HepG2 (cell line): ENCODE results near the gene MED13.

ENCODE experiments used
- FOXA1 ChIP-seq, 2 experiments: fragments of 450-650 bp in 1 of 2; sonication (generic) in 1 of 2; formaldehyde crosslinking in 1 of 2; IDR thresholded peaks; 2 replicates each; pipeline versions ENCODE4 v1.4.0 to v1.6.1; 2016 to 2020; ENCODE audit warnings: missing genetic modification reagents in 1 of 2
- SIN3A ChIP-seq: IDR thresholded peaks from 2 replicates; pipeline ENCODE4 v1.6.1; 2011; ENCODE audit warnings: low read depth, mild to moderate bottlenecking, control low read depth, low read length, borderline replicate concordance
- TF ChIP-seq, protein P1 (sequence below): IDR thresholded peaks from 2 replicates; pipeline ENCODE4 v1.6.1; 2016; ENCODE audit warnings: low read depth

DNA sequence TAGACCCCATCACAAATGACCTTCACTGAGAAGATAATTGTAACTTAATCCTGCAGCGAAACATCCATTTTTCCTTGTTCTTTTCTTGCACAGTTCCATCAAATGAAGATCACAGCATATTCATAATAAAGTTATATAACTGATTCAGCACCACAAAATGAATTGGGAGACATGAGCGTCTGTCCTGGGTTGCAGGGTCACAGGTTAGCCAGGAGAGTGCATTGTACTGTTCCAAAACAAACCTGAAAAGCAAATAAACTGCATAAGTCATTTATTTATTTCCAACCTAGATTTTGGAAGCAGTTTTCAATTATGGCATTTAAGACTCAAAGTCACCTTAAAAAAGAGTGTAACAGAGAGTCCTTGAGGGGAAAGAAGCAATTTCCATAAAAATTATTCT lies 118.7 kb downstream of the MED13 start:
- TF ChIP-seq SIN3A: no peak
- TF ChIP-seq, protein P1, sequence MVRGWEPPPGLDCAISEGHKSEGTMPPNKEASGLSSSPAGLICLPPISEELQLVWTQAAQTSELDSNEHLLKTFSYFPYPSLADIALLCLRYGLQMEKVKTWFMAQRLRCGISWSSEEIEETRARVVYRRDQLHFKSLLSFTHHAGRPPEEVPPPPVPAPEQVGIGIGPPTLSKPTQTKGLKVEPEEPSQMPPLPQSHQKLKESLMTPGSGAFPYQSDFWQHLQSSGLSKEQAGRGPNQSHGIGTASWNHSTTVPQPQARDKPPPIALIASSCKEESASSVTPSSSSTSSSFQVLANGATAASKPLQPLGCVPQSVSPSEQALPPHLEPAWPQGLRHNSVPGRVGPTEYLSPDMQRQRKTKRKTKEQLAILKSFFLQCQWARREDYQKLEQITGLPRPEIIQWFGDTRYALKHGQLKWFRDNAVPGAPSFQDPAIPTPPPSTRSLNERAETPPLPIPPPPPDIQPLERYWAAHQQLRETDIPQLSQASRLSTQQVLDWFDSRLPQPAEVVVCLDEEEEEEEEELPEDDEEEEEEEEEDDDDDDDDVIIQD (CRISPR knock-in tag): no peak
- no peak for TF ChIP-seq FOXA1 (IDR thresholded peaks at IDR 0.05)
- no peak for TF ChIP-seq FOXA1 (CRISPR knock-in tag; IDR thresholded peaks at IDR 0.05)
